Measurements from ENCODE around the gene CDH4.

CDH4 gene

GRCh38 chr20:61895016-61895415 is 643.0 kb downstream of the CDH4 start:
- DNase-seq (no peak), ATAC-seq (ENCODE audit: insufficient read depth, low read depth) (no peak)
- H3K27ac ChIP-seq (ENCODE audit: low read length): no peak overlapping the region
- H3K9me3 ChIP-seq (ENCODE audit: insufficient read depth, low read length, severe bottlenecking): no peaks in the 10 kb centered on the region
- no peaks in the 10 kb centered on the region for H3K79me2 ChIP-seq (ENCODE audit: insufficient read depth, low read length)
- no peaks in the 10 kb centered on the region for H3K27me3 ChIP-seq (ENCODE audit: insufficient read depth, low read length, poor library complexity)
- H3K4me3 ChIP-seq (ENCODE audit: low read depth in 1 of 2, low read length in 2 of 2): no peak overlapping the region
- H3K36me3 ChIP-seq (ENCODE audit: insufficient read depth, low read length): no peaks in the 10 kb centered on the region
- no peak overlapping the region for H2AFZ ChIP-seq (ENCODE audit: low read depth, low read length)
- no peak for TF ChIP-seq CTCF (IDR thresholded peaks at IDR 0.05; ENCODE audit: borderline replicate concordance, extremely low read depth, low read length, poor library complexity, severe bottlenecking)
- TF ChIP-seq EZH2 (IDR thresholded peaks at IDR 0.05; ENCODE audit: borderline replicate concordance, low read depth, low read length, severe bottlenecking): no peak
- H3K9ac ChIP-seq (ENCODE audit: low read depth, low read length): no peak overlapping the region
- H3K4me1 ChIP-seq (ENCODE audit: insufficient read depth, low read length): no peaks in the 10 kb centered on the region
- H3K4me2 ChIP-seq (ENCODE audit: insufficient read depth, low read length): no peak overlapping the region
- H4K20me1 ChIP-seq (ENCODE audit: insufficient read depth, low read length): peaks cover 29% of the 10 kb centered on the region

GRCh38 chr20:61895686-61896057 is 643.6 kb downstream of the CDH4 start:
- no peak for ATAC-seq (ENCODE audit: insufficient read depth, low read depth)
- H3K4me1 ChIP-seq (ENCODE audit: insufficient read depth, low read length): no peaks in the 10 kb centered on the region
- no peaks in the 10 kb centered on the region for H3K27me3 ChIP-seq (ENCODE audit: insufficient read depth, low read length, poor library complexity)

GRCh38 chr20:61896058-61896961 is 644.2 kb downstream of the CDH4 start:
- H3K9me3 ChIP-seq (ENCODE audit: insufficient read depth, low read length, severe bottlenecking): no peaks in the 10 kb centered on the region
- no peaks in the 10 kb centered on the region for H3K79me2 ChIP-seq (ENCODE audit: insufficient read depth, low read length)
- no peak overlapping the region for H3K27ac ChIP-seq (ENCODE audit: low read length)
- DNase-seq (peak; percentile 63), ATAC-seq (ENCODE audit: insufficient read depth, low read depth) (peak; percentile 94)
- H3K27me3 ChIP-seq (ENCODE audit: insufficient read depth, low read length, poor library complexity): no peaks in the 10 kb centered on the region
- TF ChIP-seq EZH2 (IDR thresholded peaks at IDR 0.05; ENCODE audit: borderline replicate concordance, low read depth, low read length, severe bottlenecking) (no peak), CTCF (IDR thresholded peaks at IDR 0.05; ENCODE audit: borderline replicate concordance, extremely low read depth, low read length, poor library complexity, severe bottlenecking) (peak; percentile 93)
- no peak overlapping the region for H3K4me3 ChIP-seq (ENCODE audit: low read depth in 1 of 2, low read length in 2 of 2)
- H3K4me2 ChIP-seq (ENCODE audit: insufficient read depth, low read length): no peak overlapping the region
- H2AFZ ChIP-seq (ENCODE audit: low read depth, low read length): no peak overlapping the region
- no peaks in the 10 kb centered on the region for H3K36me3 ChIP-seq (ENCODE audit: insufficient read depth, low read length)
- H3K9ac ChIP-seq (ENCODE audit: low read depth, low read length): no peak overlapping the region
- peaks cover 29% of the 10 kb centered on the region for H4K20me1 ChIP-seq (ENCODE audit: insufficient read depth, low read length)
- no peaks in the 10 kb centered on the region for H3K4me1 ChIP-seq (ENCODE audit: insufficient read depth, low read length)

More at GRCh38 chr20:61895686-61896057, 643.6 kb downstream of the CDH4 start:
- no peak for TF ChIP-seq EZH2 (IDR thresholded peaks at IDR 0.05; ENCODE audit: borderline replicate concordance, low read depth, low read length, severe bottlenecking)
- TF ChIP-seq CTCF (IDR thresholded peaks at IDR 0.05; ENCODE audit: borderline replicate concordance, extremely low read depth, low read length, poor library complexity, severe bottlenecking): no peak
- Histone ChIP-seq H4K20me1 (ENCODE audit: insufficient read depth, low read length) (peaks cover 29% of the 10 kb centered on the region), H3K27ac (ENCODE audit: low read length) (no peak overlapping the region), H3K4me2 (ENCODE audit: insufficient read depth, low read length) (no peak overlapping the region), H3K36me3 (ENCODE audit: insufficient read depth, low read length) (no peaks in the 10 kb centered on the region), H2AFZ (ENCODE audit: low read depth, low read length) (no peak overlapping the region), H3K9ac (ENCODE audit: low read depth, low read length) (no peak overlapping the region), H3K9me3 (ENCODE audit: insufficient read depth, low read length, severe bottlenecking) (no peaks in the 10 kb centered on the region), H3K79me2 (ENCODE audit: insufficient read depth, low read length) (no peaks in the 10 kb centered on the region), H3K4me3 (ENCODE audit: low read depth in 1 of 2, low read length in 2 of 2) (no peak overlapping the region)
- no peak for DNase-seq
